Pancreas (tissue), 10 donors: ENCODE results near the gene ICA1L. TPM values are rescaled to one million over a fixed set of nuclear protein-coding genes. Genes with fewer than 3 reads are reported as not detected.
"Not testable (repeated sequence)": the region's sequence is repeated elsewhere in the genome, so short reads cannot be mapped to it uniquely, and the experiment has no call there.

Source experiments
- ATAC-seq, 4 donors: fragments of 200-7000 bp; cut with Tn5 transposase; one replicate each; pipeline versions ENCODE4 v1.8.0 to v1.9.1; 2020; ENCODE audit warnings: mild to moderate bottlenecking in 4 of 4, moderate library complexity in 4 of 4
- DNase-seq, 6 donors: peaks; one replicate each; pipeline ENCODE4 v3.0.0-alpha.2; 2020
- FAIRE-seq: peaks from 2 replicates; lab custom pipeline; 2012; peaks lifted over from hg19 to GRCh38; lab: Jason Lieb, UNC
- H3K27ac ChIP-seq, 4 donors: fragments of 200-600 bp; sonication (generic); 1 replicate in 3 of 4; 2 replicates in 1 of 4; pipeline versions ENCODE4 v1.5.0 to v1.8.0; 2020
- H3K27me3 ChIP-seq, 4 donors: fragments of 200-600 bp; one replicate each; pipeline ENCODE4 v1.8.0; 2021
- H3K36me3 ChIP-seq, 3 donors: fragments of 200-600 bp; sonication (generic) in 1 of 3; one replicate each; pipeline versions ENCODE4 v1.5.0 to v1.8.0; 2020 to 2021
- H3K4me1 ChIP-seq, 3 donors: fragments of 200-600 bp; one replicate each; pipeline ENCODE4 v1.8.0; 2021
- H3K4me3 ChIP-seq, 4 donors: fragments of 200-600 bp; sonication (generic) in 2 of 4; one replicate each; pipeline versions ENCODE4 v1.5.0 to v1.8.0; 2020 to 2021
- H3K9me3 ChIP-seq, 4 donors: fragments of 200-600 bp; one replicate each; pipeline ENCODE4 v1.8.0; 2021
- CTCF ChIP-seq, 4 donors: fragments of 200-600 bp; sonication (generic) in 3 of 4; IDR thresholded peaks; one replicate each; pipeline versions ENCODE4 v1.5.0 to v1.8.0; 2021; ENCODE audit warnings: antibody characterized with exemption in 4 of 4
- WGBS, 2 donors: extraction: QIAGEN DNeasy Blood & Tissue Kit; methylation state at CpG; one replicate each; pipeline ENCODE4 v1.1.7; 2013; 5-methylcytosine and 5-hydroxymethylcytosine counted together
- intact Hi-C, 3 donors: fragments of 100-400 bp; cut with DNase I; formaldehyde crosslinking; loops; one replicate each; pipeline versions ENCODE4 v1.11.1 to v1.14.2; 2022
- polyA plus RNA-seq, 2 donors: library from polyadenylated mRNA; stranded (reverse); fragments of 200-250 nt; gene quantifications; one replicate each; pipeline ENCODE4 v1.2.3, GENCODE V29; 2013
- total RNA-seq, 6 donors: library from RNA; stranded (reverse); fragmentation: NEBNext Ultra II Directional in 4 of 6; extraction: Animal tissue kit (Norgen Biotek cat#: 25700) in 4 of 6; gene quantifications; one replicate each; pipeline versions ENCODE4 v1.2.1 to v1.2.4, GENCODE V29; 2021 to 2023
- donor health status: healthy with polysubstance abuse.
- donor health status: DM: no; HTN: no; CAD: no; lungs with moderate emphysema.
- donor health status: DM: no; HTN: no; CAD: no.
- donor health status: control.
- donor health status: control.
- donor health status: Bipolar disorder and iron deficiency.
- donor health status: DM: yes; HTN: yes; CAD: no.
- donor health status: DM: no; HTN: no; CAD: no.
- donor health status: DM: no; HTN: no; CAD: no.
- donor health status: DM: yes; HTN: yes; CAD: no.

The ICA1L gene
- total and polyA plus RNA-seq, 8 donors, result 2.7 to 8.1 (median 3.6) TPM

GRCh38 chr2:202808754-202809153 is 62.8 kb downstream of the ICA1L start:
- WGBS, 2 donors, result 92% methylated on average over 3 of the region's 3 CpGs
- Histone ChIP-seq H3K4me3 (no peak overlapping the region), H3K36me3 (no peaks in the 10 kb centered on the region), H3K27ac (no peak overlapping the region), H3K9me3 (no peaks in the 10 kb centered on the region), H3K4me1 (no peaks in the 10 kb centered on the region), H3K27me3 (no peaks in the 10 kb centered on the region)
- FAIRE-seq (no peak), ATAC-seq (no peak), DNase-seq (no peak)
- TF ChIP-seq CTCF (IDR thresholded peaks at IDR 0.05), result no peak
- intact Hi-C loops, result no loop called here

- H3K4me1 ChIP-seq, H3K36me3 ChIP-seq, H3K27ac ChIP-seq, FAIRE-seq, intact Hi-C loops, H3K27me3 ChIP-seq, H3K4me3 ChIP-seq, H3K9me3 ChIP-seq: not testable (repeated sequence)
- WGBS, 2 donors, result 90 to 99% methylated on average over 1 of the region's 1 CpG
- peak; percentile 93 to 99 (median 96) for ATAC-seq
- DNase-seq, result peak; percentile 63 to 92 (median 68)
These were observed 64.0 kb downstream of the ICA1L start for GRCh38 chr2:202807431-202808138.

GRCh38 chr2:202805911-202806310 is 65.7 kb downstream of the ICA1L start:
- 84 to 87% methylated on average over 9 of the region's 9 CpGs for WGBS, 2 donors
- H3K27ac ChIP-seq, DNase-seq, H3K9me3 ChIP-seq, H3K27me3 ChIP-seq, FAIRE-seq, H3K4me3 ChIP-seq, intact Hi-C loops, H3K36me3 ChIP-seq, H3K4me1 ChIP-seq: not testable (repeated sequence)
- ATAC-seq, result peak in 1 of 4 donors; percentile 39

- TF ChIP-seq CTCF (IDR thresholded peaks at IDR 0.05), result no peak
- DNase-seq (no peak), ATAC-seq (no peak), FAIRE-seq (no peak)
- Histone ChIP-seq H3K27ac (no peak overlapping the region), H3K9me3 (no peaks in the 10 kb centered on the region), H3K4me3 (no peak overlapping the region), H3K36me3 (no peaks in the 10 kb centered on the region), H3K27me3 (no peaks in the 10 kb centered on the region), H3K4me1 (peaks cover 0 to 6% (median 0%) of the 10 kb centered on the region in 3 donors)
- intact Hi-C loops, result no loop called here
These were observed 73.6 kb downstream of the ICA1L start for GRCh38 chr2:202797944-202798343.

- no peak overlapping the region for H3K27ac ChIP-seq
- H3K4me3 ChIP-seq, result no peak overlapping the region
- FAIRE-seq (no peak), DNase-seq (no peak), ATAC-seq (no peak)
- 97 to 98% methylated on average over 2 of the region's 2 CpGs for WGBS, 2 donors
- no peaks in the 10 kb centered on the region for H3K9me3 ChIP-seq
- no peak for TF ChIP-seq CTCF (IDR thresholded peaks at IDR 0.05)
- no peaks in the 10 kb centered on the region for H3K27me3 ChIP-seq
- no peaks in the 10 kb centered on the region for H3K4me1 ChIP-seq
- intact Hi-C loops, result no loop called here
- no peaks in the 10 kb centered on the region for H3K36me3 ChIP-seq
These were observed 80.9 kb downstream of the ICA1L start for GRCh38 chr2:202790676-202791075.

- no peak overlapping the region for H3K4me3 ChIP-seq
- no peak for TF ChIP-seq CTCF (IDR thresholded peaks at IDR 0.05)
- H3K27me3 ChIP-seq, result no peaks in the 10 kb centered on the region
- WGBS, 2 donors, result 12 to 14% methylated on average over 2 of the region's 2 CpGs
- DNase-seq, result no peak
- ATAC-seq, result peak in 1 of 4 donors; percentile 26
- intact Hi-C loops, result no loop called here
- peaks cover 0 to 5% (median 0%) of the 10 kb centered on the region in 3 donors for H3K4me1 ChIP-seq
- no peak overlapping the region for H3K27ac ChIP-seq
- H3K9me3 ChIP-seq, result no peaks in the 10 kb centered on the region
- FAIRE-seq, result no peak
- H3K36me3 ChIP-seq, result no peaks in the 10 kb centered on the region
These were observed 84.7 kb downstream of the ICA1L start for GRCh38 chr2:202786842-202787241.
